ENCODE results near the gene SOWAHC. TPM values are rescaled to one million over a fixed set of nuclear protein-coding genes. Genes with fewer than 3 reads are reported as not detected.

Gene SOWAHC
- total RNA-seq, 1 donor from 2014 or later: 20.8 TPM

- Histone ChIP-seq H3K27ac (no peak overlapping the region), H3K36me3 (no peaks in the 10 kb centered on the region), H3K4me1 (no peaks in the 10 kb centered on the region), H3K9me3 (no peaks in the 10 kb centered on the region), H3K27me3 (no peaks in the 10 kb centered on the region), H3K4me3 (no peak overlapping the region)
- no peak for DNase-seq (ENCODE audit: low spot score in 2 of 2)
- intact Hi-C loops (cut with DNase I): no loop called here
- TF ChIP-seq, protein P1, sequence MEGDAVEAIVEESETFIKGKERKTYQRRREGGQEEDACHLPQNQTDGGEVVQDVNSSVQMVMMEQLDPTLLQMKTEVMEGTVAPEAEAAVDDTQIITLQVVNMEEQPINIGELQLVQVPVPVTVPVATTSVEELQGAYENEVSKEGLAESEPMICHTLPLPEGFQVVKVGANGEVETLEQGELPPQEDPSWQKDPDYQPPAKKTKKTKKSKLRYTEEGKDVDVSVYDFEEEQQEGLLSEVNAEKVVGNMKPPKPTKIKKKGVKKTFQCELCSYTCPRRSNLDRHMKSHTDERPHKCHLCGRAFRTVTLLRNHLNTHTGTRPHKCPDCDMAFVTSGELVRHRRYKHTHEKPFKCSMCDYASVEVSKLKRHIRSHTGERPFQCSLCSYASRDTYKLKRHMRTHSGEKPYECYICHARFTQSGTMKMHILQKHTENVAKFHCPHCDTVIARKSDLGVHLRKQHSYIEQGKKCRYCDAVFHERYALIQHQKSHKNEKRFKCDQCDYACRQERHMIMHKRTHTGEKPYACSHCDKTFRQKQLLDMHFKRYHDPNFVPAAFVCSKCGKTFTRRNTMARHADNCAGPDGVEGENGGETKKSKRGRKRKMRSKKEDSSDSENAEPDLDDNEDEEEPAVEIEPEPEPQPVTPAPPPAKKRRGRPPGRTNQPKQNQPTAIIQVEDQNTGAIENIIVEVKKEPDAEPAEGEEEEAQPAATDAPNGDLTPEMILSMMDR (IDR thresholded peaks at IDR 0.05): no peak
These were observed 41.1 kb downstream of the SOWAHC start for GRCh38 chr2:109655287-109655686.

DNA sequence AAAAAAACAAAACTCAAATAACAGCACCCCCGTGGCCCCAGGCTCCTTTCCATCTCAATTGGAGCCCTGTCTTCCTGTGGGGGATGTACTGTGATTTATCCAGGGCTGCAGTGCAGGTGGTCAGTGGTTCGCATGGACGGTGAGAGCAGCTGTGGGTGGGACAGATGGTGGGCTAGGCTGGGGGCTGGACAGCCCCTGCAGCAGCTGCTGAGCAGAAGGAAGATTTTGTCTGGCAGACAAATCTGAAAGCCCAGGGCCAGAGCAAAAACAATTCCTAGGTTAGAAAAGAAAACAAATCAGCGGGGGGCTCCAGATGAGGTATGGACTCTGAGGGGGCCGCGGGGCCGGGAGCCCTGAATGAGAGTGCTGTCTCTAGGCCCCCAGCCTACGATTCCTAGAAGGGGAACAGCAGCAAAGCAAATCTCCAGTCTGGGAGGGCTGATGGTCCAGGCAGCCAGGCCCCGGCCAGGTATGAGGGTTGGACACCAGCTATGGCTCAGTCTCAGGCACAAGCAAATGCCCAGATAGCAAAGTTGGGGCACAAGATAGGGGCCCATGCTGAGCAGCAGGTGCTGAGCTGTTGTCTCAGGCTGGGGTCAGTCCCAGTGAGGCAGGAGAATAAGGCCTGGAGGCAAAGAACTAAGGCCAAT lies 45.4 kb downstream of the SOWAHC start:
- DNase-seq (ENCODE audit: low spot score in 2 of 2): no peak
- Histone ChIP-seq H3K27me3 (no peaks in the 10 kb centered on the region), H3K4me3 (no peak overlapping the region), H3K4me1 (peaks cover 0 to 5% of the 10 kb centered on the region in 2 donors), H3K36me3 (no peaks in the 10 kb centered on the region), H3K27ac (no peak overlapping the region), H3K9me3 (no peaks in the 10 kb centered on the region)
- TF ChIP-seq, protein P1 (IDR thresholded peaks at IDR 0.05): no peak
- intact Hi-C loops (cut with DNase I): no loop called here

DNA sequence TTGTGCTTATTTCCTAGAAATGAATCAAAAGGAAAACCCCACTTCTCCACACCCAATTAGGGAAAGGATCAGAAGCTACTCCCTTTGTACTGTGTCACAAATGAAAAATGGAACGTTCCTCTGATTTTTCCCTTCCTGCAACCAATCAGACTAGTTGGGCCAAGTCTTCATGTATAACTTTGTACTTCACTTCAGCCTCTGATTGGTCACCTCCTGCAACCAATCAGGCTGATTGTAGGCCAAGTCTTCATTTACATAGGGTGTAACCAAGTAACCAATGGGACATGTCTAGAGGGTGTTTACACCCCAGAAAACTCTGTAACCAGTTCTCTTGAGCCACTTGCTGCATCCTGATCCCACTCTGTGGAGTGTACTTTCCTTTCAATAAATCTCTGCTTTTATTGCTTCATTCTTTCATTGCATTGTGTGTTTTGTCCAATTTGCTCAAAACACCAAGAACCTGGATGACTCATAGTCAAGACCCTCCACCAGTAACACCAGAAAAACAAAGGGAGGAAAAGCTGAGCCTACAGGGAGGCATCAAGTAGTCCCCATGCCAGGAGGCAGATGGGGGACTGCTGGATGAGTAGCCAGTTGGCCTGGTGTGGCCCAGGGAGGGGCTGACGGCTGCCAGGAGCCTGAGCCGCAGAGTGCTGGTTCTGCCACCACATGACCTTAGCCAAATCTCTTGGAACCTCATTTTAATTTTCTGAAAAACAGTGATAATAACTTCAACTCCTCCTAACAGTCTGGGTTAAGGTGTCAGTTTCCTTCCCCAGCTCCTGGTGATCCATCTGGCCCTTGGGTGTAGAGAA lies 46.1 kb downstream of the SOWAHC start:
- Histone ChIP-seq H3K27ac (no peak overlapping the region), H3K9me3 (no peaks in the 10 kb centered on the region), H3K27me3 (no peaks in the 10 kb centered on the region), H3K4me1 (peaks cover 0 to 5% of the 10 kb centered on the region in 2 donors), H3K4me3 (no peak overlapping the region), H3K36me3 (no peaks in the 10 kb centered on the region)
- intact Hi-C loops (cut with DNase I): no loop called here
- TF ChIP-seq, protein P1 (IDR thresholded peaks at IDR 0.05): no peak
- DNase-seq (ENCODE audit: low spot score in 2 of 2): no peak

DNA sequence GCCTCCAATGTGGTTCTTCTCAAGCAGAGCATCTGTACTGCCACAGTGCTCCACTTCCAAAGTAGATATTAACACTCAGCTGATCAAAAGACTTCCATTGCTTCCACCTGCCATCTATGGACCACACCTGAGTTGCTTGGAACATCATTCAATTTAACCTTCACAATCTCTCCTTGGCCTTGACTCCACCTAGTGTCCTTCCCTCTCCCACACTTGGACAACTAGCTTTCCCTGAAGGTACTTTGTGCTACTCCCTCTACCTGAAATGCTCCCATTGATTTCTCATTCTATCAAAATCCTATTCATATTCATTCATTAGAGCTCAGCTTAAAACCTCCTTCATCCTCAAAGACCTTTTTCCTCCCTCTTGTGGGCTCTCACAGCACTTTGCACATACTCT lies 48.7 kb downstream of the SOWAHC start:
- Histone ChIP-seq H3K27ac (peak overlapping the region; percentile 20 to 37), H3K27me3 (no peaks in the 10 kb centered on the region), H3K4me3 (no peak overlapping the region), H3K36me3 (no peaks in the 10 kb centered on the region), H3K9me3 (no peaks in the 10 kb centered on the region), H3K4me1 (peaks cover 0 to 7% of the 10 kb centered on the region in 2 donors)
- TF ChIP-seq, protein P1 (IDR thresholded peaks at IDR 0.05): peak in 1 of 3 experiments; percentile 7
- no peak for DNase-seq (ENCODE audit: low spot score in 2 of 2)
- intact Hi-C loops (cut with DNase I): no loop called here

- Histone ChIP-seq H3K36me3 (no peaks in the 10 kb centered on the region), H3K27me3 (no peaks in the 10 kb centered on the region), H3K4me1 (peaks cover 0 to 7% of the 10 kb centered on the region in 2 donors), H3K9me3 (no peaks in the 10 kb centered on the region), H3K4me3 (no peak overlapping the region), H3K27ac (peak overlapping the region; percentile 20 to 37)
- TF ChIP-seq, protein P1 (IDR thresholded peaks at IDR 0.05): no peak
- intact Hi-C loops (cut with DNase I): no loop called here
- DNase-seq (ENCODE audit: low spot score in 2 of 2): peak; percentile 23 to 88
These were observed 49.6 kb downstream of the SOWAHC start for GRCh38 chr2:109663721-109664120.

Data from ascending aorta (tissue), 2 donors.